Body of pancreas (tissue), 4 donors: ENCODE results near the gene TMEM131L. TPM values are rescaled to one million over a fixed set of nuclear protein-coding genes. Genes with fewer than 3 reads are reported as not detected.

ENCODE experiments used
- ATAC-seq: fragments of 150-250 bp; one replicate; pipeline ENCODE4 v1.9.1; 2016
- DNase-seq, 4 donors: peaks; one replicate each; pipeline ENCODE4 v3.0.0-alpha.2; 2019
- H3K27ac ChIP-seq, 4 donors: fragments of 200-600 bp; sonication (generic); 1 replicate in 3 of 4; 2 replicates in 1 of 4; pipeline versions ENCODE4 v1.5.1 to v1.6.1; 2016 to 2019; ENCODE audit warnings: mild to moderate bottlenecking in 1 of 4, mixed read lengths in 1 of 4, moderate library complexity in 1 of 4
- H3K27me3 ChIP-seq, 2 donors: fragments of 200-600 bp; sonication (generic); one replicate each; pipeline ENCODE4 v1.6.0; 2016; ENCODE audit warnings: mild to moderate bottlenecking in 1 of 2
- H3K36me3 ChIP-seq, 2 donors: fragments of 200-600 bp; sonication (generic); replicated peaks in 1 of 2; 2 replicates each; pipeline ENCODE4 v1.5.1; 2016; ENCODE audit warnings: low read depth in 2 of 2; ENCODE audit not compliant: insufficient read depth in 1 of 2
- H3K4me1 ChIP-seq: fragments of 200-600 bp; sonication (generic); one replicate; pipeline ENCODE4 v1.6.0; 2016
- H3K4me3 ChIP-seq, 2 donors: fragments of 200-600 bp; sonication (generic); 1 replicate in 1 of 2; 2 replicates in 1 of 2; pipeline ENCODE4 v1.5.1; 2016 to 2019
- H3K9me3 ChIP-seq, 3 donors: fragments of 200-600 bp; sonication (generic); 1 replicate in 2 of 3; 2 replicates in 1 of 3; pipeline ENCODE4 v1.5.1; 2016
- CTCF ChIP-seq, 7 experiments: fragments of 450-650 bp in 4 of 7; fragments of 200-600 bp in 3 of 7; sonication (generic) in 3 of 7; IDR thresholded peaks; one replicate each; pipeline ENCODE4 v1.5.1; 2016 to 2019; ENCODE audit warnings: antibody characterized with exemption in 7 of 7
- POLR2A ChIP-seq, 3 donors: fragments of 450-650 bp; IDR thresholded peaks; one replicate each; pipeline ENCODE4 v1.6.1; 2016; ENCODE audit warnings: antibody characterized with exemption in 3 of 3, mild to moderate bottlenecking in 2 of 3
- WGBS, 2 donors: methylation state at CpG; one replicate each; pipeline ENCODE4 v1.1.5; 2017; 5-methylcytosine and 5-hydroxymethylcytosine counted together
- intact Hi-C: fragments of 100-400 bp; cut with DNase I; formaldehyde crosslinking; loops from one replicate; pipeline ENCODE4 v1.15.1; 2023
- total RNA-seq, 2 donors: library from RNA; depleted of rRNA; stranded (reverse); fragments of >200 nt; gene quantifications; one replicate each; pipeline ENCODE4 v1.1.0, GENCODE V29; 2016

Gene TMEM131L
- total RNA-seq, 2 donors from 2014 or later, result 47.1 to 63.6 TPM

GRCh38 chr4:153684182-153684970 lies 218.2 kb downstream of the TMEM131L start, which contains the start of gene TLR2:
Gene TLR2 (plus strand): TSS chr4:153684280. CDS start chr4:153702908, 18,628 bp downstream.
- intact Hi-C loops, result no loop called here
- H3K27me3 ChIP-seq, result no peaks in the 10 kb centered on the region
- H3K36me3 ChIP-seq, result peaks cover 0 to 8% of the 10 kb centered on the region in 2 donors
- H3K9me3 ChIP-seq, result peaks cover 0 to 11% (median 0%) of the 10 kb centered on the region in 3 donors
- TF ChIP-seq CTCF (IDR thresholded peaks at IDR 0.05), result peak in 1 of 7 experiments; percentile 25
- peak in 2 of 3 donors; percentile 62 to 73 for TF ChIP-seq POLR2A (IDR thresholded peaks at IDR 0.05)
- peak within 1 kb of the TSS in 3 of 4 donors; percentile 58 to 76 (median 65) for H3K27ac ChIP-seq
- H3K4me3 ChIP-seq, result peak within 1 kb of the TSS; percentile 52 to 92
- peak; percentile 71 to 80 (median 75) for DNase-seq
- peak; percentile 89 for ATAC-seq
- 1% methylated on average over 32 to 74 of the region's 75 CpGs for WGBS, 2 donors
- peaks cover 17% of the 10 kb centered on the region for H3K4me1 ChIP-seq

GRCh38 chr4:153684971-153685371 lies 218.8 kb downstream of the TMEM131L start:
- H3K36me3 ChIP-seq, result peaks cover 0 to 8% of the 10 kb centered on the region in 2 donors
- TF ChIP-seq POLR2A (IDR thresholded peaks at IDR 0.05), result no peak
- no peak for TF ChIP-seq CTCF (IDR thresholded peaks at IDR 0.05)
- peaks cover 0 to 11% (median 0%) of the 10 kb centered on the region in 3 donors for H3K9me3 ChIP-seq
- intact Hi-C loops, result no loop called here
- H3K27ac ChIP-seq, result peak overlapping the region in 2 of 4 donors; percentile 58 to 76
- WGBS, 2 donors, result 12 to 13% methylated on average over 9 of the region's 9 CpGs
- DNase-seq (no peak), ATAC-seq (no peak)
- H3K4me3 ChIP-seq, result peak overlapping the region; percentile 52 to 92
- no peaks in the 10 kb centered on the region for H3K27me3 ChIP-seq
- H3K4me1 ChIP-seq, result peaks cover 17% of the 10 kb centered on the region

Other genes starting within 250 kb of the TMEM131L start
- gene MND1, start 121.7 kb upstream of the TMEM131L start, total RNA-seq, result 1 to 10 TPM in 1 of 2 donors, not detected in 1; 1.0 TPM
- 10 to 100 TPM in 1 of 2 donors, 1 to 10 TPM in 1; 9.9 to 15.8 TPM for gene TLR2, start 217.9 kb downstream of the TMEM131L start, total RNA-seq